Osteoblast (primary cell): ENCODE data around the gene INTS7. TPM values are rescaled to one million over a fixed set of nuclear protein-coding genes. Genes with fewer than 3 reads are reported as not detected.

Source experiments
- DNase-seq: peaks from one replicate; pipeline ENCODE4 v3.0.0; 2011; ENCODE audit warnings: low spot score, mixed read lengths; ENCODE audit not compliant: insufficient read length; ENCODE audit errors: missing footprints
- H2AFZ ChIP-seq: 2 replicates; pipeline ENCODE4 v1.6.0; 2011; ENCODE audit warnings: mild to moderate bottlenecking, low read length
- H3K27ac ChIP-seq: 2 replicates; pipeline ENCODE4 v1.5.1; 2011; ENCODE audit warnings: mild to moderate bottlenecking, low read depth, low read length, moderate library complexity
- H3K27me3 ChIP-seq: 2 replicates; pipeline ENCODE4 v1.6.0; 2012; ENCODE audit warnings: mild to moderate bottlenecking, control low read depth, inconsistent platforms, low read length, moderate library complexity; ENCODE audit not compliant: insufficient read depth
- H3K36me3 ChIP-seq: 2 replicates; pipeline ENCODE4 v1.5.1; 2011; ENCODE audit warnings: mild to moderate bottlenecking, low read length, control low read depth, moderate library complexity; ENCODE audit not compliant: insufficient read depth
- H3K4me1 ChIP-seq: 2 replicates; pipeline ENCODE4 v1.5.1; 2011; ENCODE audit warnings: mild to moderate bottlenecking, low read length, control low read depth, moderate library complexity; ENCODE audit not compliant: insufficient read depth
- H3K4me2 ChIP-seq: 2 replicates; pipeline ENCODE4 v1.6.0; 2011; ENCODE audit warnings: mild to moderate bottlenecking, low read length; ENCODE audit not compliant: insufficient read depth
- H3K4me3 ChIP-seq: fragments of 200-600 bp; sonication (generic); 3 replicates; pipeline ENCODE4 v1.5.1; 2012; ENCODE audit warnings: mild to moderate bottlenecking, low read length, inconsistent platforms; ENCODE audit not compliant: insufficient read depth
- H3K79me2 ChIP-seq: 2 replicates; pipeline ENCODE4 v1.6.0; 2012; ENCODE audit warnings: mild to moderate bottlenecking, low read length, control low read depth, inconsistent platforms; ENCODE audit not compliant: insufficient read depth
- H3K9me3 ChIP-seq: 2 replicates; pipeline ENCODE4 v1.5.1; 2011; ENCODE audit warnings: low read depth, low read length, control low read depth
- H4K20me1 ChIP-seq: 2 replicates; pipeline ENCODE4 v1.6.0; 2012; ENCODE audit warnings: mild to moderate bottlenecking, low read length, control low read depth; ENCODE audit not compliant: insufficient read depth
- total RNA-seq: library from RNA; depleted of rRNA; stranded (reverse); fragments of >200 nt; gene quantifications from 2 replicates; pipeline ENCODE4 v1.2.3, GENCODE V29; 2012
- TF ChIP-seq, protein P1 (sequence below): IDR thresholded peaks from 2 replicates; pipeline ENCODE4 v1.5.1; 2011; ENCODE audit warnings: mild to moderate bottlenecking, low read depth, low read length, moderate library complexity; ENCODE audit errors: extremely low read depth

The INTS7 gene
- total RNA-seq, 1 donor: 20.3 TPM

DNA sequence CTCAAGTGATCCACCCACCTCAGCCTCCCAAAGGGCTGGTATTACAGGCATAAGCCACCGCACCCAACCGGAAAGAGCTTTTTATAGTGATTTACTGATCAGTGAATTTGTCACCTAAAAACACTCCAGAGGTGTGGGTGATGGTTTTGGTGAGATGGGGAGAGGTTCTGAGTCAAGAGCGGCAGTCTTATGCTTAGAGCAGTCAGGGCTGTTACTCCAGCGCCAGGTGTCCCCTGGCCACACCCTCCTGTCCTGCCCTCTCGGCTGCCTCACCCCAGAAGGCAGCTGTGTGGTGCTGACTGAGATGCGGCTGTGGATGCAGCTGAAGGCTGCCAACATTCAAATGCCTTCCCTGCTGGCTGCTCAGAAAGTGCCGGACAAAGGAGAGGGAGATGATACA, 110.3 kb downstream of the INTS7 start:
- Histone ChIP-seq H3K79me2 (no peaks in the 10 kb centered on the region), H3K4me1 (peaks cover 15% of the 10 kb centered on the region), H4K20me1 (no peaks in the 10 kb centered on the region), H3K9me3 (no peaks in the 10 kb centered on the region), H3K27ac (no peak overlapping the region), H3K4me3 (no peak overlapping the region), H3K36me3 (no peaks in the 10 kb centered on the region), H3K4me2 (no peak overlapping the region), H2AFZ (peak overlapping the region; percentile 24), H3K27me3 (no peaks in the 10 kb centered on the region)
- peak; percentile 69 for DNase-seq
- TF ChIP-seq, protein P1, sequence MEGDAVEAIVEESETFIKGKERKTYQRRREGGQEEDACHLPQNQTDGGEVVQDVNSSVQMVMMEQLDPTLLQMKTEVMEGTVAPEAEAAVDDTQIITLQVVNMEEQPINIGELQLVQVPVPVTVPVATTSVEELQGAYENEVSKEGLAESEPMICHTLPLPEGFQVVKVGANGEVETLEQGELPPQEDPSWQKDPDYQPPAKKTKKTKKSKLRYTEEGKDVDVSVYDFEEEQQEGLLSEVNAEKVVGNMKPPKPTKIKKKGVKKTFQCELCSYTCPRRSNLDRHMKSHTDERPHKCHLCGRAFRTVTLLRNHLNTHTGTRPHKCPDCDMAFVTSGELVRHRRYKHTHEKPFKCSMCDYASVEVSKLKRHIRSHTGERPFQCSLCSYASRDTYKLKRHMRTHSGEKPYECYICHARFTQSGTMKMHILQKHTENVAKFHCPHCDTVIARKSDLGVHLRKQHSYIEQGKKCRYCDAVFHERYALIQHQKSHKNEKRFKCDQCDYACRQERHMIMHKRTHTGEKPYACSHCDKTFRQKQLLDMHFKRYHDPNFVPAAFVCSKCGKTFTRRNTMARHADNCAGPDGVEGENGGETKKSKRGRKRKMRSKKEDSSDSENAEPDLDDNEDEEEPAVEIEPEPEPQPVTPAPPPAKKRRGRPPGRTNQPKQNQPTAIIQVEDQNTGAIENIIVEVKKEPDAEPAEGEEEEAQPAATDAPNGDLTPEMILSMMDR: no peak

DNA sequence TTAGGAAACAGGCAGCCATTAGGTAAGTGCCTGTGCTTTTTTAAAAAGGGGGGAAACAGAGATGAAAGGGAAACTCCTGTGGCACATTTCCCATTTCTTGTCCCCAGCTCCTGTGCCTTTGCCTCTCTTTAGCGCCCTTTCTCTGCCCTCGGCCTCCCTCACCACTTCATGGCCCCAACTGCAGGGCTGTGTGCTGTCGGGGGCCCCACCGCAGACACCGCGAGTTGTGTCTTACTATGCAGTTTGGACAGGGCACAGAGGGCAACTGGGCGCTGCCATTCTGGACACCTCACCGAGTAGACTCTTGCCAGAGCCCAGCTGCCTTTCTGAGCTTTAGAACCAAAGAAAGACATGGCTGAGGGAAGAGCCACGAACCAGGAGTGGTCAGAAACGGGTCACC, 111.1 kb downstream of the INTS7 start:
- no peaks in the 10 kb centered on the region for H3K27me3 ChIP-seq
- H3K4me2 ChIP-seq: no peak overlapping the region
- no peaks in the 10 kb centered on the region for H3K9me3 ChIP-seq
- H3K79me2 ChIP-seq: no peaks in the 10 kb centered on the region
- no peaks in the 10 kb centered on the region for H4K20me1 ChIP-seq
- DNase-seq: no peak
- H3K36me3 ChIP-seq: no peaks in the 10 kb centered on the region
- peaks cover 23% of the 10 kb centered on the region for H3K4me1 ChIP-seq
- TF ChIP-seq, protein P1: no peak
- no peak overlapping the region for H3K27ac ChIP-seq
- H2AFZ ChIP-seq: no peak overlapping the region
- H3K4me3 ChIP-seq: no peak overlapping the region

DNA sequence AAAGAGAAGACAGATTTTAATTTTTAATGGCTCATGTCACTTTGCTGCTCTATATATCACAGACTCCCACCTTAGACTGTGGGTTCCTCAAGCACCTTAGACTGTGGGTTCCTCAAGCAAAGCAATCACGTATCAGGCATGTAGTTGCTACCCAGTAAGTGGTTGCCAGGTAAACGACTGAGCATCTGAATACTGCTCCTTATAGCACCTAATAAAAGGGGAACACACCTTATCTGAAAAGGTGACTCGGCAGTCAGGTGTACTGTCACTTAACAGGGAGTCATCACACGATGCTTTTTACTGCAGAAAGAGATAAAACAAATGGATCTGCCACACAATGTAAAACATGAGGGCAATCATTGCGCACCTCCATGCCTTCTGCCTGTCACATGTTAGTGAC, 112.3 kb downstream of the INTS7 start:
- no peaks in the 10 kb centered on the region for H3K9me3 ChIP-seq
- TF ChIP-seq, protein P1: no peak
- no peak overlapping the region for H3K4me3 ChIP-seq
- H4K20me1 ChIP-seq: no peaks in the 10 kb centered on the region
- no peaks in the 10 kb centered on the region for H3K36me3 ChIP-seq
- no peak overlapping the region for H2AFZ ChIP-seq
- no peak overlapping the region for H3K27ac ChIP-seq
- H3K79me2 ChIP-seq: no peaks in the 10 kb centered on the region
- no peak for DNase-seq
- H3K4me2 ChIP-seq: no peak overlapping the region
- no peaks in the 10 kb centered on the region for H3K27me3 ChIP-seq
- peaks cover 28% of the 10 kb centered on the region for H3K4me1 ChIP-seq

DNA sequence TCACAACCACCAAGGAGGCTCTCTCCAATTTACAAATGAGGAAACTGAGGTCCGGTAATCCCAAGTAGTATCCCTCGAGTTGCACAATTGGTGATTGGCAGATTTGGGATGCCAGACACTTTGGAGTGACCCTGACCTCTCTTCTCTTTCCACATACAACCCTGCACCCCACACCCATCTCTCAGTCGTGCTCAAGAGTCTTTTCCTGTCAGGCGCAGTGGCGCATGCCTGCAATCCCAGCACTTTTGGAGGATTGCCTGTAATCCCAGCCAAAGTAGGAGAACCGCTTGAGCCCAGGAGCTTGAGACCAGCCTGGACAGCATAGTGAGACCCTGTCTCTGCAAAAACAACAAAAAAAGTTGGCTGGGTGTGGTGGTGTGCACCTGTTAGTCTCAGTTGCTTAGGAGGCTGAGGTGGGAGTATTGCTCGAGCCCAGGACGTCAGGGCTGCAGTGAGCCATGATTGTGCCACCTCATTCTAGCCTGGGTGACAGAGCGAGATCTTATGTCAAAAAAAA, 113.7 kb downstream of the INTS7 start:
- DNase-seq: no peak
- H2AFZ ChIP-seq: no peak overlapping the region
- no peak overlapping the region for H3K4me2 ChIP-seq
- TF ChIP-seq, protein P1: no peak
- no peak overlapping the region for H3K4me3 ChIP-seq
- no peaks in the 10 kb centered on the region for H4K20me1 ChIP-seq
- H3K4me1 ChIP-seq: peaks cover 36% of the 10 kb centered on the region
- no peak overlapping the region for H3K27ac ChIP-seq
- H3K79me2 ChIP-seq: no peaks in the 10 kb centered on the region
- H3K36me3 ChIP-seq: no peaks in the 10 kb centered on the region
- no peaks in the 10 kb centered on the region for H3K9me3 ChIP-seq
- no peaks in the 10 kb centered on the region for H3K27me3 ChIP-seq
